Dermis microvascular lymphatic vessel endothelial cell (primary cell): ENCODE results near the gene EXOC1. TPM values are rescaled to one million over a fixed set of nuclear protein-coding genes. Genes with fewer than 3 reads are reported as not detected.
A peak's percentile ranks its signal among the peaks of the same experiment; 100 is the strongest.
"Not testable (repeated sequence)": the region's sequence is repeated elsewhere in the genome, so short reads cannot be mapped to it uniquely, and the experiment has no call there.

ENCODE experiments used
- DNase-seq, 2 donors: peaks; one replicate each; pipeline versions ENCODE4 v3.0.0 to v3.0.0-alpha.2; 2010; ENCODE audit warnings: low read depth in 2 of 2
- total RNA-seq: library from RNA; depleted of rRNA; stranded (reverse); fragments of >200 nt; gene quantifications from 2 replicates; pipeline ENCODE4 v1.2.1, GENCODE V29; 2014

EXOC1 gene
- total RNA-seq: 34.1 and 37.6 TPM in 2 replicates

DNA sequence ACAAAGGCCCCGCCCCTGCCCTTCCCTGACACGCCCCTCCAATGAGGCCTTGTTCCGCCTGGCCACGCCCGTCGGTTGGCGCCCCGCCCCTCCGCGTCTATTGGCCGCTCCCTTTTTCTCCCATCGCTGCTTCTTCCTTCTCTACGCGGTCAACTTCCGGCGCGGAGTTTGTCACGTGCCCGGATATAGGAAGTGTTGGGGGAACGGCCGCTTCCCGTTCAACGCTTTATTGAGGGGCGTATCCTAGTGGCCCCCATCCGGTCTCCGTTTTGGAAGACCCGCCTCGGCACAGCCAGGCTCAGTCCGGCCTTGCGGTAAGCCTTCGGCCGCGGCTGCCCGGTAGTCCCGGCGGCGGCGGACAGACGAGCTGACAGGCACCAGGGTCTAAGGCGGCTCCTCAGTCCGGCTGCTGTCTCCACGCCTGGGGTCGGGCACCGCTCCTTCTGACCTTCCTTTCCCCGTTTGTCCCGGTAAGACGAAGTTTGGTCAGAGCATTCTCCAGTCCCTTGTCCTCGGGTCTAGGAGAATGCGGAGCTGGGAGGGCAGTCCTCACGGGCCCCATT lies at the start of gene EXOC1:
Gene EXOC1, plus strand, starts transcription at position 165 of the 563 bp plus-strand sequence. CDS start 4,676 bp downstream, outside the sequence.
- DNase-seq: peak; percentile 89 to 96

GRCh38 chr4:55807556-55807955 lies 45.9 kb upstream of the EXOC1 start:
- DNase-seq: no peak

DNA sequence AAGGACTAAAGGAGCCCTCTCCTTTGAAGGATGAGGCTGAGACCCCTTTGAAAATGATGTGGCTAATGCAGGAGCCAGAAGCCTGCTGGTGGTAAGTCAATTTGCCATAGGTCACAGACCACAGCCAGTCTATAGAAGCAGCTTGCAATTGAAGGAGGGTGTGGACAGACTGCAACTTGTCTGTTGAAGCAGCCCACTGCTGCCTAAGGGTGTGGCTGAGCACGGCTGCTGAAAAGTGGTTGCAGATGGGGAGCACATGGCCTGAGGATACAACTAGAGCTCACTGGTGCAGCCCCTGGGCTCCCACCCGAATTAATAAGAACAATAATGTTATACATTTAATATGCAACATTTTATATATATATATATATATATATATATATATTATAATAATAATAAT lies 45.3 kb upstream of the EXOC1 start:
- DNase-seq: no peak

DNA sequence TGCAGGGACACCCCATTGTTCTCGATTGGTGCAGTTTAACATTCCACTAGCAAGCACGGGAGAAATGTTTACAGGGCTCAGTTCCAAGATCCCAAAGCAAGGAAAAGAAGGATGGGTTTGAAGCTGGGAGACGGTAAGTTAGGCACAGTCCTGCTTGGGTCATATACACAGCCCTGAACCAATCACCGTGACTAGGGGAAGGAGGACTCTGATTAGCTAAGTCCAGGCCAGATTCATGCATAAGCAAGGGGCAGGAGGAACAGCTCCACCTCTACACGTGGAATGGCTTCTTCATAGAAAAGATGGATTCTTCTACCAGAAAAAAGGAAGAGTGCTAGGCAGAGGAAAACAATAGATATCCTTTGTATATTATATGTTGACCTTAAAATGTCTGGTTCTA lies 44.8 kb upstream of the EXOC1 start:
- DNase-seq: no peak

- DNase-seq: no peak
Measured at GRCh38 chr4:55817691-55818090, 35.8 kb upstream of the EXOC1 start.

GRCh38 chr4:55819634-55820033 lies 33.8 kb upstream of the EXOC1 start, which contains the start of gene EXOC1L:
EXOC1L (plus strand) TSS chr4:55819790; CDS start chr4:55820027, 237 bp downstream.
- DNase-seq: peak in 1 of 2 donors; percentile 0

DNA sequence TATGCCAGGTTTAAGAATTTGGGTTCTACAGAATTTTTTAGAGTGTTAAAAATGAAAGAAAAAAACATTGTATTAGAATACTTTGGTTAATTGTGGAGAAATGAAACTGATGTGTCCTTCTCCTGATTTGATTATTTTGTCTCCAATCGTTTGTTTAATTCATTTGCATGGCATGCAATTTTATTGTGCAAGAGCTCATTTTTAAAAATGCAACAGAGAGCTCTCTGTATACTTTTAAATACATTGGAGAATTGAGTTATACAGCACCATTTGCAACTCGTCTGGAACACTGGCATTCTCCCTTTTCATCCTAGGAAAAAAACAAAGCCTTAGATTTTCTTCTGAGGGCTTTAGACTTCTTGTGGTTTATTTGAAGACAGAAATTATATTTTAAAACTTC lies 33.2 kb upstream of the EXOC1 start:
- no peak for DNase-seq

DNA sequence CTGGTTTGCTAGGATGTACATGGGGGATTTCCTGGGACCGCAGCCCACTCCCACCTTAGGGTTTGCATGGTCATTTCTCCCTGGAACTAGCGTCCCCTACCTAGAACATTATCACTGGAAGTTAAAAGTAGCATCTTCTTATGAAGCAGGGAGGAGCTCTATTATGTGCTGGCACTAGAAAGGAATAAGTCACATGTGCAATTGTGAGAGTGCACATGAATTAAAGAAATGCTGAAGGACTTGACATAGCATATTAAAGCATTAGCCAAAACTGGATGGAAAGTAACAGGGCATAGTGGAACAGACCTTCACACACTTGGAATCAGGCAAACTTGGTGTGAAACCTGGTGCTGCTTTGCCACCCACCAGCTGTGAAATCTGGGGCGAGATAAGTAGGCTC lies 31.1 kb upstream of the EXOC1 start:
- DNase-seq: no peak

GRCh38 chr4:55824865-55825264 lies 28.6 kb upstream of the EXOC1 start:
- DNase-seq: no peak

GRCh38 chr4:55826986-55827385 lies 26.5 kb upstream of the EXOC1 start:
- DNase-seq: no peak

GRCh38 chr4:55827582-55827981 lies 25.9 kb upstream of the EXOC1 start:
- DNase-seq: no peak

- no peak for DNase-seq
Measured at GRCh38 chr4:55830048-55830447, 23.4 kb upstream of the EXOC1 start.

GRCh38 chr4:55830716-55831115 lies 22.7 kb upstream of the EXOC1 start:
- DNase-seq: no peak

- no peak for DNase-seq
Measured at GRCh38 chr4:55834086-55834795, 19.2 kb upstream of the EXOC1 start.

DNA sequence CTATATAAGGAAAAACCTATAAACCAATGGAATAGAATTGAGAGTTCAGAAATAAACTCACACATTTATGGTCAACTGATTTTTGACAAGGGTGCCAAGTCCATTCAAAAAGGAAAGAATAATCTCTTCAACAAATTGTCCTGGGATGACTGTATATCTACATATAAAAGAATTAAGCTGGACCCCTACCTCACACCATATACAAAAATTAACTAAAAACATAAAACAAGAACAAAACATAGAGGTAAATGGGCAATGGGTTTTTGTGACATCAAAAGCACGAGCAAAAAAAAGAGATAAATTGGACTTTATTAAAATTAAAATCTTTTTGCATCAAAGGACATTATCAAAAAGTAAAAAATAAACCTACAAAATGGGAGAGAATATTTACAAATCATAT lies 15.5 kb upstream of the EXOC1 start:
- no peak for DNase-seq

DNA sequence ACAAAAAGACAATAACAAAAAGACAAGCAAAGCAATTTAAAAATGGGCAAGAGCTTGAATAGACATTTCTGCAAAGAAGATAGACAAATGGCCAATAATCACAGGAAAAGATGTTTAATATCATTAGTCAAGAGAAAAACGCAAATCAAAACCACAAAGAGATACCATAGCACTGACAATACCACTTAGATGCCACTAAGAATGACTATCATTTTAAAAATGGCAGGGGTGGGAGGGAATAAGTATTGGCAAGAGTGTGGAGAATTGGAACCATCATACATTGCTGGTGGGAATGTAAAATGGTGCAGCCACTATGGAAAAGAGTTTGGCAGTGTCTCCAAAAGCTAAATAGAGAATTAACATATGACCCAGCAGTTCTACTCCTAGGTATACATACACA lies 15.1 kb upstream of the EXOC1 start:
- no peak for DNase-seq

- no peak for DNase-seq
Measured at GRCh38 chr4:55838952-55839351, 14.5 kb upstream of the EXOC1 start.

- no peak for DNase-seq
Measured at GRCh38 chr4:55840956-55841355, 12.5 kb upstream of the EXOC1 start.

GRCh38 chr4:55841373-55842239 lies 11.8 kb upstream of the EXOC1 start:
- not testable (repeated sequence) for DNase-seq

DNA sequence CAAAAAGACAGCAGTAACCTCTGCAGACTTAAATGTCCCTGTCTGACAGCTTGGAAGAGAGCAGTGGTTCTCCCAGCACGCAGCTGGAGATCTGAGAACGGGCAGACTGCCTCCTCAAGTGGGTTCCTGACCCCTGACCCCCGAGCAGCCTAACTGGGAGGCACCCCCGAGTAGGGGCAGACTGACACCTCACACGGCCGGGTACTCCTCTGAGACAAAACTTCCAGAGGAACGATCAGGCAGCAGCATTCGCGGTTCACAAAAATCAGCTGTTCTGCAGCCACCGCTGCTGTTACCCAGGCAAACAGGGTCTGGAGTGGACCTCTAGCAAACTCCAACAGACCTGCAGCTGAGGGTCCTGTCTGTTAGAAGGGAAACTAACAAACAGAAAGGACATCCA lies 11.1 kb upstream of the EXOC1 start:
- not testable (repeated sequence) for DNase-seq

DNA sequence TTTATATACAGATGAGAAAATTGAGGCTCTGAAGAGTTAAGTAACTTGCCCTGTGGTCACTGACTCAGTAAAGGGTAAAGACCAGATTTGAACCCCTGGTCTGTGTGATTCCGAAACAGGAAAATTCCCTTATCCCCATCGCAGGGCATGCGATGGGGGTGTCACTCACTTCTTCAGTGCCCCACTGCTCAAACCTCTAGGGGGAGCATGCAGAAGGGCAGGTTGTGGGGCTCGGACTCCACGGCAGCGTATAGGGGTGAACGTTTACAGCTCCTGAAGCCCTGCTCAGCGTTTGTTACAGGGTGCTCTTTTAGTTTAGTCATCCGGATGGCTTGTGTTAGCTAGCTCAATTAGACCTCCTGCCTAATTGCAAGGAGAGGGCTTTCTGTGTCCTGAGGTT lies 3.7 kb upstream of the EXOC1 start:
- no peak for DNase-seq

DNA sequence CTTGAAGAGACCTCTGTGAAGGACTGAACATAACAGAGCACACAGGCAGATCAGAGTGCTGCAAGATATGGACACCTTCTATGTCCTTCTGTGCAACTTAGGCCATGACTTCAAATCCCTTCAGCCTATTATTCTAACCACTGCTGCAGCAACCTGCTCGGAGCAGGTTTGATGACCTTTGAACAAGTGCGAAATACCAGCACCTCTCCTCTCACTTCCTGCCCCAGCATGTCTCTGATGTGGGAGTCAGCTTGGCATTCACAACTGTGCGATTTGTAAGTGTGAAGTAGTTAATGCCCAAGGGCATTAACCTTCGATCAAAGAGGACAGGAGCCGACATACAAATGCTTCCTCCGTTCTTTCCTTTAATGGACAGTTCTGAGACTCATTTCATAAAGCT lies 1.6 kb upstream of the EXOC1 start:
- DNase-seq: no peak
